ENCODE results near the gene COIL.

COIL gene

GRCh38 chr17:56977673-56978395 lies 17.0 kb upstream of the COIL start, which contains the start of gene SCPEP1:
Gene SCPEP1 (plus strand): TSS chr17:56978131. CDS start chr17:56978160, 29 bp downstream.
- DNase-seq (ENCODE audit: low spot score) = peak; percentile 96
- TF ChIP-seq CTCF (IDR thresholded peaks at IDR 0.05; ENCODE audit: extremely low read depth, missing control alignments) = no peak

- no peak for TF ChIP-seq CTCF (IDR thresholded peaks at IDR 0.05; ENCODE audit: extremely low read depth, missing control alignments)
- no peak for DNase-seq (ENCODE audit: low spot score)
These were observed 16.2 kb upstream of the COIL start for GRCh38 chr17:56976941-56977608.

GRCh38 chr17:56975656-56976055 lies 14.8 kb upstream of the COIL start:
- DNase-seq (ENCODE audit: low spot score) = no peak

GRCh38 chr17:56974055-56974454 lies 13.2 kb upstream of the COIL start:
- DNase-seq (ENCODE audit: low spot score) = no peak
- no peak for TF ChIP-seq CTCF (IDR thresholded peaks at IDR 0.05; ENCODE audit: extremely low read depth, missing control alignments)

More at GRCh38 chr17:56975656-56976055, 14.8 kb upstream of the COIL start:
- no peak for TF ChIP-seq CTCF (IDR thresholded peaks at IDR 0.05; ENCODE audit: extremely low read depth, missing control alignments)

- DNase-seq (ENCODE audit: low spot score) = no peak
These were observed 12.7 kb upstream of the COIL start for GRCh38 chr17:56973520-56973919.

GRCh38 chr17:56972111-56972730 lies 11.4 kb upstream of the COIL start:
- DNase-seq (ENCODE audit: low spot score) = no peak
- TF ChIP-seq CTCF (IDR thresholded peaks at IDR 0.05; ENCODE audit: extremely low read depth, missing control alignments) = no peak

More at GRCh38 chr17:56973520-56973919, 12.7 kb upstream of the COIL start:
- no peak for TF ChIP-seq CTCF (IDR thresholded peaks at IDR 0.05; ENCODE audit: extremely low read depth, missing control alignments)

- DNase-seq (ENCODE audit: low spot score) = no peak
- no peak for TF ChIP-seq CTCF (IDR thresholded peaks at IDR 0.05; ENCODE audit: extremely low read depth, missing control alignments)
These were observed 10.1 kb upstream of the COIL start for GRCh38 chr17:56970974-56971373.
